Measurements from ENCODE around the gene TMEM119.

- TF ChIP-seq CTCF (conservative IDR thresholded peaks at IDR 0.05) (no peak), ZFX (IDR thresholded peaks at IDR 0.05) (no peak)
Measured at GRCh38 chr12:108595711-108596647, 1.9 kb downstream of the TMEM119 start.
